ENCODE results near the gene GALNT17.

The GALNT17 gene

DNA sequence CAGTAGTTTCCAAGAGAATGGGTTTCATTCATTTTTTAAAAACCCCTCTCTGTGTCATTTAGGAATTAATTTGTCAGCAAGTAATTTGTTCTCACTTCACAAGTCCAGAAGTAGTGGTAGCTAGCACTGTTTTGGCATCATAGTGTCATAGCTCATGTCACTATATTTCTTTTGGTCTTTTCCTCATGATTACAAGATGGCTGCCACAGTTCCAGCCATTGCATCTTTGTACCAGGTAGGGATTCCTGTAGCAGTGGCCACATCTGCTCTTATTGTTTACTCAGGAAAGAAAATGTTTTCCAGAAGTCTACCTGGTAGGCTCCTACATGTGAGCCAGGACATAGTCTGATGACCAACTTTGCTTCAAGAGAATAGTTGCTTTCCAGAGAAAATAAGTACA lies 16.2 kb downstream of the GALNT17 start:
- TF ChIP-seq CREB1 (IDR thresholded peaks at IDR 0.05; ENCODE audit: low read depth) (no peak), TEAD4 (IDR thresholded peaks at IDR 0.05) (no peak)

DNA sequence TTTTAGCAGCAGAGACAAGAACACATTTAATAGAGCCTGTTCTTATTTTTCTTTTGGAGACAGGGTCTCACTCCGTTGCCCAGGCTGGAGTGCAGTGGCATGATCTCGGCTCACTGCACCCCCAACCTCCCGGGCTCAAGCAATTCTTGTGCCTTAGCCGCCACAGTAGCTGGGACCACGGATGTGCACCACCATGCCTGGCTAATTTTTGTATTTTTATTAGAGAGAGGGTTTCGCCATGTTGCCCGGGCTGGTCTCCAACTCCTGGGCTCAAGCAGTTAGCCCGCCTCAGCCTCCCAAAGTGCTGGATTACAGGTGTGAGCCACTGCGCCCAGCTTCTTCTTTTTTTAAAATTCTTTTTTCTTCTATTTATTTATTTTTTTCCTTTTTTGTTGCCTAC lies 23.3 kb downstream of the GALNT17 start:
- no peak for TF ChIP-seq CEBPB (IDR thresholded peaks at IDR 0.05)
- no peak for TF ChIP-seq TCF12 (IDR thresholded peaks at IDR 0.05; ENCODE audit: low read depth)
- no peak for TF ChIP-seq TEAD4 (IDR thresholded peaks at IDR 0.05)
- no peak for TF ChIP-seq NFIC (IDR thresholded peaks at IDR 0.05)
- no peak for TF ChIP-seq ZBTB7A (IDR thresholded peaks at IDR 0.05; ENCODE audit: low read depth)
- TF ChIP-seq, protein P1, sequence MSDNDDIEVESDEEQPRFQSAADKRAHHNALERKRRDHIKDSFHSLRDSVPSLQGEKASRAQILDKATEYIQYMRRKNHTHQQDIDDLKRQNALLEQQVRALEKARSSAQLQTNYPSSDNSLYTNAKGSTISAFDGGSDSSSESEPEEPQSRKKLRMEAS (IDR thresholded peaks at IDR 0.05), result no peak
- TF ChIP-seq EP300 (IDR thresholded peaks at IDR 0.05; ENCODE audit: borderline replicate concordance), result no peak
- no peak for TF ChIP-seq YY1 (IDR thresholded peaks at IDR 0.05; ENCODE audit: low read depth)
- TF ChIP-seq CREB1 (IDR thresholded peaks at IDR 0.05; ENCODE audit: low read depth), result no peak

DNA sequence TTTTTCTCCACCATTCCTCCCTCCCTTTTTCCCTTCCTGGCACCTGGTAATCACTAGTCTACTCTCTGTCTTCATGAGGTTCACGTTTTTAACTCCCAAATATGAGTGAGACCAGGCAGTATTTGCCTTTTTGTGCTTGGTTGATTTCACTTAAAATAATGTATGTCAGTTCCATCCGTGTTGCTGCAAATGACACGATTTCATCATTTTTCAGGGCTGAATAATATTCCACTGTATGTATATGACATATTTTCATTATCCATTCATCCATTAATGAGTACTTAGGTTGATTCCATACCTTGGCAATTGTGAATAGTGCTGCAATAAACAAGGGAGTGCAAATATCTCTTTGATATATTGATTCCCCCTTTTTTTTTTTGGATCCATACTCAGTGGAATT lies 25.8 kb downstream of the GALNT17 start:
- TF ChIP-seq ZBTB7A (IDR thresholded peaks at IDR 0.05; ENCODE audit: low read depth) (no peak), YY1 (IDR thresholded peaks at IDR 0.05; ENCODE audit: low read depth) (no peak), CREB1 (IDR thresholded peaks at IDR 0.05; ENCODE audit: low read depth) (no peak)
- TF ChIP-seq, protein P1 (IDR thresholded peaks at IDR 0.05), result no peak
- TF ChIP-seq, protein P2, sequence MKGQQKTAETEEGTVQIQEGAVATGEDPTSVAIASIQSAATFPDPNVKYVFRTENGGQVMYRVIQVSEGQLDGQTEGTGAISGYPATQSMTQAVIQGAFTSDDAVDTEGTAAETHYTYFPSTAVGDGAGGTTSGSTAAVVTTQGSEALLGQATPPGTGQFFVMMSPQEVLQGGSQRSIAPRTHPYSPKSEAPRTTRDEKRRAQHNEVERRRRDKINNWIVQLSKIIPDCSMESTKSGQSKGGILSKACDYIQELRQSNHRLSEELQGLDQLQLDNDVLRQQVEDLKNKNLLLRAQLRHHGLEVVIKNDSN (IDR thresholded peaks at IDR 0.05), result no peak
- TF ChIP-seq, protein P3, sequence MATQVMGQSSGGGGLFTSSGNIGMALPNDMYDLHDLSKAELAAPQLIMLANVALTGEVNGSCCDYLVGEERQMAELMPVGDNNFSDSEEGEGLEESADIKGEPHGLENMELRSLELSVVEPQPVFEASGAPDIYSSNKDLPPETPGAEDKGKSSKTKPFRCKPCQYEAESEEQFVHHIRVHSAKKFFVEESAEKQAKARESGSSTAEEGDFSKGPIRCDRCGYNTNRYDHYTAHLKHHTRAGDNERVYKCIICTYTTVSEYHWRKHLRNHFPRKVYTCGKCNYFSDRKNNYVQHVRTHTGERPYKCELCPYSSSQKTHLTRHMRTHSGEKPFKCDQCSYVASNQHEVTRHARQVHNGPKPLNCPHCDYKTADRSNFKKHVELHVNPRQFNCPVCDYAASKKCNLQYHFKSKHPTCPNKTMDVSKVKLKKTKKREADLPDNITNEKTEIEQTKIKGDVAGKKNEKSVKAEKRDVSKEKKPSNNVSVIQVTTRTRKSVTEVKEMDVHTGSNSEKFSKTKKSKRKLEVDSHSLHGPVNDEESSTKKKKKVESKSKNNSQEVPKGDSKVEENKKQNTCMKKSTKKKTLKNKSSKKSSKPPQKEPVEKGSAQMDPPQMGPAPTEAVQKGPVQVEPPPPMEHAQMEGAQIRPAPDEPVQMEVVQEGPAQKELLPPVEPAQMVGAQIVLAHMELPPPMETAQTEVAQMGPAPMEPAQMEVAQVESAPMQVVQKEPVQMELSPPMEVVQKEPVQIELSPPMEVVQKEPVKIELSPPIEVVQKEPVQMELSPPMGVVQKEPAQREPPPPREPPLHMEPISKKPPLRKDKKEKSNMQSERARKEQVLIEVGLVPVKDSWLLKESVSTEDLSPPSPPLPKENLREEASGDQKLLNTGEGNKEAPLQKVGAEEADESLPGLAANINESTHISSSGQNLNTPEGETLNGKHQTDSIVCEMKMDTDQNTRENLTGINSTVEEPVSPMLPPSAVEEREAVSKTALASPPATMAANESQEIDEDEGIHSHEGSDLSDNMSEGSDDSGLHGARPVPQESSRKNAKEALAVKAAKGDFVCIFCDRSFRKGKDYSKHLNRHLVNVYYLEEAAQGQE (IDR thresholded peaks at IDR 0.05; ENCODE audit: low read depth), result no peak

DNA sequence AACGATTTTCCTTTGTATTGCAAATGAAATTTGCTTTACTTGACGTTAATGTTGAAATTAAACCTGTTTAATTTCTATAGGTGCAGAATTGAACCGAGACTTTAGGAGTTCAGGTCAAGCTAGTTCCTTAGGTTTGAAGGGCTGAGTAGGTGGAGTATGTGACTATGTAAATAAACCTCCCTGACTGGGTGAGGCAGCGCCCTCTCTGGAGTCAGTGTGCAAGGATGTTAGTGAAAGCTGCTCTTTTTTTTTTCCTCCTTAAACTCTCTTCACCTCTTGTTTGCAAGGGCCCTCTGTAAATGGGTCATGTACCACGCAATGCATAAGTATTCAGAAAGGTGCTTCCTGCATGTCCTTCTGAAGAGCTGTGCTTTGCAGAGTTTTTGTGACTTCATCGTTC lies 33.8 kb downstream of the GALNT17 start:
- TF ChIP-seq EGR1 (IDR thresholded peaks at IDR 0.05), result no peak
- TF ChIP-seq CEBPB (IDR thresholded peaks at IDR 0.05), result no peak
- TF ChIP-seq, protein P3 (IDR thresholded peaks at IDR 0.05; ENCODE audit: low read depth), result no peak
- TF ChIP-seq, protein P1 (IDR thresholded peaks at IDR 0.05), result no peak
- TF ChIP-seq CREB1 (IDR thresholded peaks at IDR 0.05; ENCODE audit: low read depth), result no peak
- TF ChIP-seq ZBTB7A (IDR thresholded peaks at IDR 0.05; ENCODE audit: low read depth), result no peak
- no peak for TF ChIP-seq EP300 (IDR thresholded peaks at IDR 0.05; ENCODE audit: borderline replicate concordance)
- TF ChIP-seq FOXM1 (IDR thresholded peaks at IDR 0.05; ENCODE audit: borderline replicate concordance, low read depth), result no peak
- TF ChIP-seq TEAD4 (IDR thresholded peaks at IDR 0.05), result no peak
- no peak for TF ChIP-seq RAD21 (IDR thresholded peaks at IDR 0.05; ENCODE audit: low read depth)
- TF ChIP-seq NFIC (IDR thresholded peaks at IDR 0.05), result no peak
- TF ChIP-seq YY1 (IDR thresholded peaks at IDR 0.05; ENCODE audit: low read depth), result no peak
- no peak for TF ChIP-seq TAF1 (IDR thresholded peaks at IDR 0.05; ENCODE audit: low read depth)
- no peak for TF ChIP-seq TCF12 (IDR thresholded peaks at IDR 0.05; ENCODE audit: low read depth)
- TF ChIP-seq, protein P2 (IDR thresholded peaks at IDR 0.05), result no peak

DNA sequence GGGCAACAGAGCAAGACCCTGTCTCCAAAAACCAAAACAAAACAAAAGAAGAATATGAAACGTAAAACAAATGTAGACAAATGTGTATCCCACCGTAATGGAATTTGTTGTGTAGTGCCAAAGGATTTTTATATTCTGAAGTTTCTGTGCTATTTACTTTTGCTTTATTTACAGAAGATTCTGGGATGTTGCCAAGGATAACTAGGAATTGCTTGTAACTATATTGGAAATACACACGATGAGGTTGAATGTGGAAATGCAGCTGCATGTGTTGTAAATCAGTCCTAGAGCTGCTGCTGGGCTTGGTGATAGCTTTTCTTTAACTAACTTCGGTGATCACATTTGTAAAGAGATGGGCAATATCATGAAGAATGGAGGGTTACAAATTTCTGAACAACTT lies 39.5 kb downstream of the GALNT17 start:
- TF ChIP-seq CEBPB (IDR thresholded peaks at IDR 0.05), result no peak
- no peak for TF ChIP-seq YY1 (IDR thresholded peaks at IDR 0.05; ENCODE audit: low read depth)
- no peak for TF ChIP-seq NFIC (IDR thresholded peaks at IDR 0.05)
- TF ChIP-seq EP300 (IDR thresholded peaks at IDR 0.05; ENCODE audit: borderline replicate concordance), result no peak
- TF ChIP-seq, protein P3 (IDR thresholded peaks at IDR 0.05; ENCODE audit: low read depth), result no peak
- no peak for TF ChIP-seq TAF1 (IDR thresholded peaks at IDR 0.05; ENCODE audit: low read depth)
- TF ChIP-seq FOXM1 (IDR thresholded peaks at IDR 0.05; ENCODE audit: borderline replicate concordance, low read depth), result no peak
- TF ChIP-seq, protein P1 (IDR thresholded peaks at IDR 0.05), result no peak
- no peak for TF ChIP-seq TCF12 (IDR thresholded peaks at IDR 0.05; ENCODE audit: low read depth)
- no peak for TF ChIP-seq RAD21 (IDR thresholded peaks at IDR 0.05; ENCODE audit: low read depth)
- TF ChIP-seq CREB1 (IDR thresholded peaks at IDR 0.05; ENCODE audit: low read depth), result no peak
- TF ChIP-seq TEAD4 (IDR thresholded peaks at IDR 0.05), result no peak
- no peak for TF ChIP-seq ZBTB7A (IDR thresholded peaks at IDR 0.05; ENCODE audit: low read depth)
- TF ChIP-seq, protein P2 (IDR thresholded peaks at IDR 0.05), result no peak
- TF ChIP-seq EGR1 (IDR thresholded peaks at IDR 0.05), result no peak
